CD4-positive, alpha-beta T cell (primary cell): Measurements from ENCODE around the gene TMEM91. TPM values are rescaled to one million over a fixed set of nuclear protein-coding genes. Genes with fewer than 3 reads are reported as not detected.

ENCODE experiments used
- ATAC-seq: fragments of 200-7000 bp; cut with Tn5 transposase; one replicate; pipeline ENCODE4 v1.10.0; 2022; ENCODE audit warnings: mild to moderate bottlenecking; ENCODE audit not compliant: poor library complexity
- CTCF ChIA-PET: fragments of 350-600 bp; sonication (Branson Sonifier 250); formaldehyde crosslinking; loops from one replicate; lab custom pipeline; 2021; ENCODE audit warnings: antibody characterized with exemption, inconsistent platforms; lab: Charles Lee
- POLR2A ChIA-PET: fragments of 350-600 bp; sonication (Branson Sonifier 250); formaldehyde crosslinking; loops from one replicate; lab custom pipeline; 2021; ENCODE audit warnings: antibody characterized with exemption, inconsistent platforms; lab: Charles Lee
- DNase-seq, 14 experiments: peaks; one replicate each; pipeline ENCODE4 v3.0.0-alpha.2; 2013 to 2020; ENCODE audit warnings: mixed read lengths in 2 of 14
- H3K27ac ChIP-seq, 2 donors: one replicate each; pipeline versions ENCODE4 v1.5.1 to v1.7.0; 2013; ENCODE audit warnings: low read length in 2 of 2, low read depth in 1 of 2, mild to moderate bottlenecking in 1 of 2
- H3K27me3 ChIP-seq, 2 experiments: 1 replicate in 1 of 2; 2 replicates in 1 of 2; pipeline versions ENCODE4 v1.6.1 to v1.7.0; 2013; ENCODE audit warnings: low read length in 2 of 2, control low read depth in 1 of 2, mild to moderate bottlenecking in 1 of 2, moderate library complexity in 1 of 2; ENCODE audit not compliant: insufficient read depth in 2 of 2, control insufficient read depth in 1 of 2
- H3K36me3 ChIP-seq: one replicate; pipeline ENCODE4 v1.6.1; 2013; ENCODE audit warnings: low read length, control low read depth; ENCODE audit not compliant: insufficient read depth
- H3K4me1 ChIP-seq: one replicate; pipeline ENCODE4 v1.6.1; 2013; ENCODE audit warnings: low read length, control low read depth; ENCODE audit not compliant: insufficient read depth
- H3K4me3 ChIP-seq: one replicate; pipeline ENCODE4 v1.5.1; 2013; ENCODE audit warnings: mild to moderate bottlenecking, low read length, moderate library complexity
- H3K9me3 ChIP-seq, 2 experiments: 1 replicate in 1 of 2; 2 replicates in 1 of 2; pipeline versions ENCODE4 v1.6.1 to v1.7.0; 2013; ENCODE audit warnings: low read length in 2 of 2, mild to moderate bottlenecking in 2 of 2, control low read depth in 1 of 2, moderate library complexity in 1 of 2; ENCODE audit not compliant: control insufficient read depth in 1 of 2, insufficient read depth in 1 of 2
- H3K27ac Mint-ChIP-seq: one replicate; pipeline ENCODE4 v1.8.0; 2020; ENCODE audit warnings: mixed read lengths
- H3K27me3 Mint-ChIP-seq: one replicate; pipeline ENCODE4 v1.8.0; 2021; ENCODE audit warnings: mixed read lengths
- H3K36me3 Mint-ChIP-seq: one replicate; pipeline ENCODE4 v1.8.0; 2021; ENCODE audit warnings: low read depth, mixed read lengths
- H3K4me1 Mint-ChIP-seq: one replicate; pipeline ENCODE4 v1.8.0; 2021; ENCODE audit warnings: low read depth, mixed read lengths
- H3K4me3 Mint-ChIP-seq: one replicate; pipeline ENCODE4 v1.8.0; 2020; ENCODE audit warnings: mild to moderate bottlenecking, mixed read lengths
- H3K9me3 Mint-ChIP-seq: one replicate; pipeline ENCODE4 v1.8.0; 2020; ENCODE audit warnings: mixed read lengths
- intact Hi-C, 2 experiments: fragments of 100-400 bp; cut with DNase I in 1 of 2; cut with micrococcal nuclease in 1 of 2; formaldehyde crosslinking; loops; one replicate each; pipeline versions ENCODE4 v1.15.1 to v1.9.0; 2023 to 2025; cut with DNase I, micrococcal nuclease
- polyA plus RNA-seq, 2 donors: library from polyadenylated mRNA; unstranded; fragments of 120-200 nt; gene quantifications; one replicate each; pipeline ENCODE4 v1.2.1, GENCODE V29; 2013
- total RNA-seq, 174 experiments: library from RNA in 2 of 174; stranded (reverse) in 2 of 174; gene quantifications; one replicate each; pipeline ENCODE4 v1.2.3 and lab custom pipeline; 2021 to 2026
- TF ChIP-seq, protein P1 (sequence below): fragments of 200-600 bp; IDR thresholded peaks from one replicate; pipeline ENCODE4 v1.8.0; 2022; ENCODE audit warnings: antibody characterized with exemption, mild to moderate bottlenecking

TMEM91 gene
- total RNA-seq (1 to 10 TPM; 6.8 to 7.7 TPM), total RNA-seq (lab: John Stamatoyannopoulos, UW) (0.74 to 10.7 (median 3.8) reads per million in 172 experiments)
- 10.6 TPM for polyA plus RNA-seq (2013, experiment 1 of 2)
- polyA plus RNA-seq (2013, experiment 2 of 2) = 9.4 TPM

DNA sequence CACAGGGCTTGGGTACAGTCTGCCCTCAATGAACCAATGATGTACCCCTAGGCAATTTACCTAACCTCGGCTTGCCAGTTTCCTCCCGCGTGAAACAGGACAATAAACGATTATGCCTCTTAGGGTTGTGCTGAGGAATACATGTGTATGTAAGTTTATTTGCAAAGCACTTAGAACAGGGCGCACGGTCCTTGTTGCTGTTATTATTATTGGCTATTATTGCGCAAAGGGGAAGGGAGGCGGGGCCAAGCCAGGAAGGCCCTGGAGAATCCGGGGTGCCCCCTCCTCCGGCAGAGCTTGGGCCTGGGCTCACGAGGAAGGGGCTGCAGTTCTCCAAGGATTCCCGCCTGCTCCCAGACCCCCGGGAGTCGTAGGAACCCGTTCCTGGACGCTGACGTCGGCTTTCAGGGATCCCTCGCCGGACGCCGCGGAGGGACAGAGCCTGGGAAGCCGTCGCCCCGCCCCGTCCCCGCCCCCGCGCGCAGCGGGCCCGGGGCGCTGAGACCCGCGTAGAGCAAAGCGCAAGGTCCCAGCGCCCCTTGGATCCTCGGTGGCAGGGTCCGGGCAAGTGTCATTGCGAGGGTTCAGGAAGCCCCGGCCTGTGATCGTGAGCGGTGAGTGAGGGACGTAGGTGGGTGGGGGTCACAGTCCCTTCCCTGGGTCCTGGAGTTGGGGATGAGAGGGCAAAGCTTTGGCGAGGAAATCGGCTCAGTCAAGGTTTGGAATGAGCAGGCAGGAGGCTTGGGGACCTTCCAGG is at the start of gene TMEM91:
Gene TMEM91 (plus strand): TSS at position 293 of the 757 bp plus-strand sequence. CDS start 1,777 bp downstream, outside the sequence.
- H3K36me3 Mint-ChIP-seq = no peaks in the 10 kb centered on the region
- Histone ChIP-seq H3K27ac (no peak within 1 kb of the TSS), H3K36me3 (no peaks in the 10 kb centered on the region), H3K27me3 (no peaks in the 10 kb centered on the region), H3K4me3 (peak within 1 kb of the TSS; percentile 64), H3K9me3 (no peaks in the 10 kb centered on the region), H3K4me1 (peaks cover 20% of the 10 kb centered on the region)
- no peaks in the 10 kb centered on the region for H3K27me3 Mint-ChIP-seq
- DNase-seq (peak in 4 of 14 experiments; percentile 15 to 45 (median 41)), ATAC-seq (peak; percentile 50)
- peak within 1 kb of the TSS; percentile 76 for H3K27ac Mint-ChIP-seq
- ChIA-PET CTCF (no interaction called here), POLR2A (interaction anchor here (0.5 to 1.4 kb wide), 3 partner anchors 12 to 1191 kb away, joined by 3 to 6 read pairs (median 3); partner anchors contain the start of gene B9D2)
- H3K4me3 Mint-ChIP-seq = peak within 1 kb of the TSS; percentile 85
- TF ChIP-seq, protein P1, sequence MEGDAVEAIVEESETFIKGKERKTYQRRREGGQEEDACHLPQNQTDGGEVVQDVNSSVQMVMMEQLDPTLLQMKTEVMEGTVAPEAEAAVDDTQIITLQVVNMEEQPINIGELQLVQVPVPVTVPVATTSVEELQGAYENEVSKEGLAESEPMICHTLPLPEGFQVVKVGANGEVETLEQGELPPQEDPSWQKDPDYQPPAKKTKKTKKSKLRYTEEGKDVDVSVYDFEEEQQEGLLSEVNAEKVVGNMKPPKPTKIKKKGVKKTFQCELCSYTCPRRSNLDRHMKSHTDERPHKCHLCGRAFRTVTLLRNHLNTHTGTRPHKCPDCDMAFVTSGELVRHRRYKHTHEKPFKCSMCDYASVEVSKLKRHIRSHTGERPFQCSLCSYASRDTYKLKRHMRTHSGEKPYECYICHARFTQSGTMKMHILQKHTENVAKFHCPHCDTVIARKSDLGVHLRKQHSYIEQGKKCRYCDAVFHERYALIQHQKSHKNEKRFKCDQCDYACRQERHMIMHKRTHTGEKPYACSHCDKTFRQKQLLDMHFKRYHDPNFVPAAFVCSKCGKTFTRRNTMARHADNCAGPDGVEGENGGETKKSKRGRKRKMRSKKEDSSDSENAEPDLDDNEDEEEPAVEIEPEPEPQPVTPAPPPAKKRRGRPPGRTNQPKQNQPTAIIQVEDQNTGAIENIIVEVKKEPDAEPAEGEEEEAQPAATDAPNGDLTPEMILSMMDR = no peak
- H3K9me3 Mint-ChIP-seq = no peaks in the 10 kb centered on the region
- intact Hi-C loops = no loop called here
- peaks cover 14% of the 10 kb centered on the region for H3K4me1 Mint-ChIP-seq

DNA sequence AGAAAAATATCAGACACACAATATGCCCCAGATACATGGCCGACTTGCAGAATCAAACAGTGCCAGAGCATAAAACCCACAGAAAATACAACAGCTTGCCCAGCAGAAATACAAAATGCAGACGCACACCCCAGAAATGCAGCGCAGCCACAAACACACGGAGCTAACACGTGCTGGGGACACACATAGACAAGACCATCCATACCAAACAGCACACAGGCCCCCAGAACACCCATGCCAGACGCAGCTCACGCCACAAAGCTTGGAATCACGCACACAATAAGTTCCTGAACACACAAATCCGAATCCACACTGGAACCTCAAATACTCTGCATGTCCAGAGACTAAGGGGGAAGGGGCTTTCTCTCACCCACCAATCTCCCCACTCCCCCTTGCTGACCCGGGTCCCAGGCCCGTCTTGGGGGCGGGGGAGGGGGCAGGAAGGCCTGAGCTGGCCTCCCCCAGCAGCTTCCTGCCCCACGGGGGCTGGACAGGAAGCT is 49.2 kb upstream of the TMEM91 start:
- TF ChIP-seq, protein P1 = no peak
- ATAC-seq = no peak
- Mint-ChIP-seq H3K4me1 (peaks cover 71% of the 10 kb centered on the region), H3K9me3 (no peaks in the 10 kb centered on the region), H3K27ac (peak overlapping the region; percentile 97), H3K4me3 (peak overlapping the region; percentile 82), H3K27me3 (no peaks in the 10 kb centered on the region), H3K36me3 (peaks cover 71% of the 10 kb centered on the region)
- CTCF ChIA-PET = interaction anchor here (1.0 to 4.2 kb wide), 5 partner anchors 17 to 64 kb away, joined by 4 to 30 read pairs (median 9); partner anchors contain the start of genes CCDC97, HNRNPUL1 and TGFB1
- peak overlapping the region; percentile 44 for H3K4me3 ChIP-seq
- H3K4me1 ChIP-seq = peaks cover 94% of the 10 kb centered on the region
- POLR2A ChIA-PET = interaction anchor here (0.8 to 5.6 kb wide), 13 partner anchors 10 to 577 kb away, joined by 3 to 106 read pairs (median 4); partner anchors contain the start of genes ACTMAP, B9D2, CCDC97 and HNRNPUL1
- no peaks in the 10 kb centered on the region for H3K9me3 ChIP-seq
- H3K27me3 ChIP-seq = no peaks in the 10 kb centered on the region
- H3K36me3 ChIP-seq = peaks cover 58% of the 10 kb centered on the region
- intact Hi-C loops = loop anchor here (2.0 to 5.0 kb wide), 4 partner anchors 16 to 35 kb away; partner anchors contain the start of genes B9D2 (in 1 of the 2) and CCDC97 (in 1 of the 2)
- peak overlapping the region; percentile 74 to 89 for H3K27ac ChIP-seq
- DNase-seq = peak in 3 of 14 experiments; percentile 39 to 75 (median 65)

DNA sequence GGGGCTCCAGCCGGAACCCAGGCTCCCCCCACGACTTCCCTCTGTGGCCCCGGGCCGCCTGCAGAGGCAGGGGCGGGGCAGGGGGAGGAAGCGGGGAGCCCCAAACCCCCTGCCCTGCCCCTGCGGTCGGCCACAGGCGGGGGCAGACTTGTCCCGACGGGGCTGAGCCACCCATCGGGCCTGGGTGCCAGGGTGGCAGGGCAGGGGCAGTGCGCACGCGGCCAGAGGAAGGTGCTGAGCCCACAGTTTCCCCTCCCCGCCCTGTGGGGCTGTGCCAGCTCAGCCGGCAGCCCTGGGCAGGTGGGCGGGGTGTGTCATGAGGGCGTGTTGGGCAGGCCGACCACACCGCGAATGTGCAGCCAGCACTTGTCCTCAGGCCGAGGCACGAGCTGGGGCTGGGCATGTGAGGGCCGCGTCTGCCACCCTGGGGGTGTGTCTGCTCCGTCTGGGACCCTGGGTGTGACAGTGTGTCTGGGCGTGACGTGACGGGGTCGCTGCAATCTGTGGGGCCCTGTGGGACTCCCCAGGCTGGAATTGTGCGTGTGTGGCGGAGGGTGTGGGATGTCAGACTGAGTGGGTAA is 48.7 kb upstream of the TMEM91 start:
- ATAC-seq = peak; percentile 65
- POLR2A ChIA-PET = interaction anchor here (0.8 to 5.6 kb wide), 13 partner anchors 10 to 577 kb away, joined by 3 to 106 read pairs (median 4); partner anchors contain the start of genes ACTMAP, B9D2, CCDC97 and HNRNPUL1
- H3K4me1 Mint-ChIP-seq = peaks cover 75% of the 10 kb centered on the region

More for the DNA sequence above, 48.7 kb upstream of the TMEM91 start:
- Histone ChIP-seq H3K27ac (peak overlapping the region; percentile 74 to 89), H3K36me3 (peaks cover 58% of the 10 kb centered on the region), H3K4me1 (peaks cover 99% of the 10 kb centered on the region), H3K4me3 (peak overlapping the region; percentile 44), H3K9me3 (no peaks in the 10 kb centered on the region), H3K27me3 (no peaks in the 10 kb centered on the region)
- intact Hi-C loops = loop anchor here (1.0 to 5.0 kb wide), 6 partner anchors 17 to 65 kb away; partner anchors contain the start of genes B9D2 (in 1 of the 2), CCDC97 (in 1 of the 2) and TGFB1 (in 1 of the 2)
- peak; percentile 47 to 97 (median 76) for DNase-seq
- Mint-ChIP-seq H3K4me3 (peak overlapping the region; percentile 82), H3K36me3 (peaks cover 72% of the 10 kb centered on the region), H3K27me3 (no peaks in the 10 kb centered on the region), H3K9me3 (no peaks in the 10 kb centered on the region), H3K27ac (peak overlapping the region; percentile 97)
- TF ChIP-seq, protein P1 = no peak
- CTCF ChIA-PET = interaction anchor here (1.0 to 4.2 kb wide), 7 partner anchors 14 to 65 kb away, joined by 3 to 30 read pairs (median 4); partner anchors contain the start of genes CCDC97, HNRNPUL1 and TGFB1
